DOHH2 (cell line): Measurements from ENCODE around the gene SLC17A3.

ENCODE experiments used
- H3F3A ChIP-seq: fragments of 200-600 bp; sonication (generic), shearing (Covaris generic); 2 replicates; pipeline ENCODE4 v1.6.0; 2016; ENCODE audit warnings: antibody characterized with exemption, mild to moderate bottlenecking; ENCODE audit not compliant: control insufficient read depth, insufficient read depth
- H3K27ac ChIP-seq: fragments of 200-600 bp; sonication (generic); 2 replicates; pipeline ENCODE4 v1.5.1; 2014; ENCODE audit warnings: low read depth, mild to moderate bottlenecking, low read length, moderate library complexity
- H3K27me3 ChIP-seq: fragments of 200-600 bp; sonication (generic); 2 replicates; pipeline ENCODE4 v1.6.1; 2014; ENCODE audit warnings: mild to moderate bottlenecking, low read length, mixed read lengths; ENCODE audit not compliant: control insufficient read depth
- H3K36me3 ChIP-seq: fragments of 200-600 bp; sonication (generic); 2 replicates; pipeline ENCODE4 v1.6.1; 2014; ENCODE audit warnings: mild to moderate bottlenecking, low read length, moderate library complexity, mixed read lengths; ENCODE audit not compliant: control insufficient read depth
- H3K4me1 ChIP-seq: fragments of 200-600 bp; sonication (generic); 2 replicates; pipeline ENCODE4 v1.6.1; 2014; ENCODE audit warnings: mild to moderate bottlenecking, low read length, mixed read lengths; ENCODE audit not compliant: control insufficient read depth
- H3K4me2 ChIP-seq: fragments of 200-600 bp; sonication (generic); 2 replicates; pipeline ENCODE4 v1.6.0; 2014; ENCODE audit warnings: mild to moderate bottlenecking, low read length, moderate library complexity
- H3K4me3 ChIP-seq: fragments of 200-600 bp; sonication (generic); 2 replicates; pipeline ENCODE4 v1.5.1; 2014; ENCODE audit warnings: mild to moderate bottlenecking, low read length, mixed read lengths
- H3K79me2 ChIP-seq: fragments of 200-600 bp; sonication (generic); 2 replicates; pipeline ENCODE4 v1.6.1; 2014; ENCODE audit warnings: mild to moderate bottlenecking, low read length, mixed read lengths; ENCODE audit not compliant: control insufficient read depth
- H3K9me2 ChIP-seq: fragments of 200-600 bp; sonication (generic); replicated peaks from 2 replicates; pipeline ENCODE4 v1.6.1; 2014; ENCODE audit warnings: mild to moderate bottlenecking, low read length, mixed read lengths; ENCODE audit not compliant: control insufficient read depth
- H3K9me3 ChIP-seq: fragments of 200-600 bp; sonication (generic); 2 replicates; pipeline ENCODE4 v1.6.1; 2014; ENCODE audit warnings: antibody characterized with exemption, low read length, mixed read lengths; ENCODE audit not compliant: control insufficient read depth, insufficient read depth
- H4K20me1 ChIP-seq: fragments of 200-600 bp; sonication (generic); 2 replicates; pipeline ENCODE4 v1.6.0; 2014; ENCODE audit warnings: low read depth, mild to moderate bottlenecking, antibody characterized with exemption, low read length, moderate library complexity; ENCODE audit not compliant: control insufficient read depth, insufficient read depth
- EZH2phosphoT487 ChIP-seq: fragments of 200-600 bp; sonication (generic); IDR thresholded peaks from 2 replicates; pipeline ENCODE4 v1.6.1; 2017; ENCODE audit warnings: borderline replicate concordance, mild to moderate bottlenecking, antibody characterized with exemption, low read length, moderate library complexity, mixed read lengths
- TF ChIP-seq, protein P1 (sequence below): fragments of 200-600 bp; sonication (generic); IDR thresholded peaks from one replicate; pipeline ENCODE4 v1.5.1; 2014; ENCODE audit warnings: antibody characterized with exemption, mild to moderate bottlenecking, low read depth, low read length; ENCODE audit not compliant: poor library complexity, severe bottlenecking

Gene SLC17A3

DNA sequence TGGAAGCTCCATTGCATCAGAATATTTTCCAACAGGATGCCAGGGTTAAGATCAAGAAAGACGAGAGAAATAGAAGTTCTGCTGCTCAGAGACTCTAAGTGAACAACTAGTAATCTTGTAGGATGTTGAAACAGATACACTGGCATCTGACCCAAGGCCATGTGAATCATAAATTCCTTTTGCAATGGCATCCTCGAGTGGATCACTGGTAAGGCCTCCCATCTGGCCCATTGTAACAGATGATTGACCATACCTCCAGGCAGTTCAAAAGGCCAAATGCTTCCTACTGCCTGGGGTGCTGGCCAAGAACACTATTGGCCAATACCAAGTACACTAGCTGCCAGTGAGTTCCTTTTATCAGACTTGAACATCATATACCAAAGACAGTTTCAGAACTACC lies 9.9 kb upstream of the SLC17A3 start:
- no peak overlapping the region for H3K4me2 ChIP-seq
- H3K9me2 ChIP-seq, result no peaks in the 10 kb centered on the region
- no peaks in the 10 kb centered on the region for H3K4me1 ChIP-seq
- no peak overlapping the region for H3K4me3 ChIP-seq
- no peaks in the 10 kb centered on the region for H3K36me3 ChIP-seq
- no peaks in the 10 kb centered on the region for H3F3A ChIP-seq
- H4K20me1 ChIP-seq, result no peaks in the 10 kb centered on the region
- no peaks in the 10 kb centered on the region for H3K79me2 ChIP-seq
- H3K27me3 ChIP-seq, result no peaks in the 10 kb centered on the region
- H3K9me3 ChIP-seq, result no peaks in the 10 kb centered on the region
- no peak overlapping the region for H3K27ac ChIP-seq
- TF ChIP-seq, protein P1, sequence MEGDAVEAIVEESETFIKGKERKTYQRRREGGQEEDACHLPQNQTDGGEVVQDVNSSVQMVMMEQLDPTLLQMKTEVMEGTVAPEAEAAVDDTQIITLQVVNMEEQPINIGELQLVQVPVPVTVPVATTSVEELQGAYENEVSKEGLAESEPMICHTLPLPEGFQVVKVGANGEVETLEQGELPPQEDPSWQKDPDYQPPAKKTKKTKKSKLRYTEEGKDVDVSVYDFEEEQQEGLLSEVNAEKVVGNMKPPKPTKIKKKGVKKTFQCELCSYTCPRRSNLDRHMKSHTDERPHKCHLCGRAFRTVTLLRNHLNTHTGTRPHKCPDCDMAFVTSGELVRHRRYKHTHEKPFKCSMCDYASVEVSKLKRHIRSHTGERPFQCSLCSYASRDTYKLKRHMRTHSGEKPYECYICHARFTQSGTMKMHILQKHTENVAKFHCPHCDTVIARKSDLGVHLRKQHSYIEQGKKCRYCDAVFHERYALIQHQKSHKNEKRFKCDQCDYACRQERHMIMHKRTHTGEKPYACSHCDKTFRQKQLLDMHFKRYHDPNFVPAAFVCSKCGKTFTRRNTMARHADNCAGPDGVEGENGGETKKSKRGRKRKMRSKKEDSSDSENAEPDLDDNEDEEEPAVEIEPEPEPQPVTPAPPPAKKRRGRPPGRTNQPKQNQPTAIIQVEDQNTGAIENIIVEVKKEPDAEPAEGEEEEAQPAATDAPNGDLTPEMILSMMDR, result no peak
- TF ChIP-seq EZH2phosphoT487, result no peak

DNA sequence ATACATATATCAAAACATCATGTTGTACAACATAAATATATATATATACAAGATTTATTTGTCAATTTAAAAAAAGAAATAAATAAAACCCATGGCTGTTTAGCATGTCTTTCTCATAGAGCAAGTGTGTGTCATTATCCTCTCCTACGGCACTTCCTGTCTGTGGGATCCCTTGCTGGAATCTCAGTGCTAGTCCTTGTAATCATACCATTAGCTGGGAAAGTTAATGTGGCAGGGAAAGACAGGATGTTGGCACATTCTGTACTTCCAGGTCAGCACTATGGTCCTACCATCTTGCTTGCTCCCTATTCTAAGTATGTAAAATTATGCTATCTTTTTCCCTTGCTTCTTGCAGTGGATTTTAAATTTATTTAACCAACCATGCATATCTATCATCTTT lies 9.5 kb upstream of the SLC17A3 start:
- Histone ChIP-seq H3K27me3 (no peaks in the 10 kb centered on the region), H3K79me2 (no peaks in the 10 kb centered on the region), H3K27ac (no peak overlapping the region), H3K36me3 (no peaks in the 10 kb centered on the region), H3K4me2 (no peak overlapping the region), H3K9me3 (no peaks in the 10 kb centered on the region), H3K4me1 (no peaks in the 10 kb centered on the region), H3K4me3 (no peak overlapping the region), H3F3A (no peaks in the 10 kb centered on the region), H3K9me2 (no peaks in the 10 kb centered on the region), H4K20me1 (no peaks in the 10 kb centered on the region)
- TF ChIP-seq, protein P1, result no peak
- no peak for TF ChIP-seq EZH2phosphoT487

DNA sequence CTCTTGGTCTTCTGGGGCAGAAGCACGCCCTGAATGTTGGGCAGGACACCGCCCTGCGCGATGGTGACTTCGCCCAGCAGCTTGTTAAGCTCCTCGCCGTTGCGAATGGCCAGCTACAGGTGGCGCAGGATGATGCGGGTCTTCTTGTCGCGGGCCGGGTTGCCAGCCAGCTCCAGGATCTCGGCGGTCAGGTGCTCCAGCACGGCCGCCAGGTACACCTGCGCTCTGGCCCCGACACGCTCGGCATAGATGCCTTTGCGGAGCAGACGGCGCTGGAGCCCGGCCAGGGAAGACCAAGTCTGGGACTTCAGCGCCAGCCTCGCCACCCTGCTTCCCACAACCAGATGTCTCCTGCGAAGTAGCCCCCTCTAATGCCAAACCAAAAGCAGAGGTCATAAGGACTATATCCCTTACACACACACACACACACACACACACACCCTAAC lies 8.0 kb upstream of the SLC17A3 start:
- Histone ChIP-seq H3K9me2 (no peaks in the 10 kb centered on the region; the same call in 1 of the 2 replicates), H3K9me3 (no peaks in the 10 kb centered on the region), H3K4me2 (no peak overlapping the region), H3K36me3 (no peaks in the 10 kb centered on the region), H3K4me3 (no peak overlapping the region), H3K79me2 (no peaks in the 10 kb centered on the region), H4K20me1 (no peaks in the 10 kb centered on the region), H3K27me3 (no peaks in the 10 kb centered on the region), H3F3A (no peaks in the 10 kb centered on the region), H3K27ac (no peak overlapping the region), H3K4me1 (no peaks in the 10 kb centered on the region)
- no peak for TF ChIP-seq EZH2phosphoT487
- TF ChIP-seq, protein P1, result no peak
